ENCODE results near the gene GSX1. TPM values are rescaled to one million over a fixed set of nuclear protein-coding genes. Genes with fewer than 3 reads are reported as not detected.

GSX1 gene
- total and polyA plus RNA-seq, 2 donors (not counting 3 experiments of a cell fraction or from before 2014, with no cell fraction given), result not detected

GRCh38 chr13:27775943-27776342 lies 16.3 kb upstream of the GSX1 start:
- H3K4me3 ChIP-seq (replicated peaks in 1 of 3; ENCODE audit: insufficient read depth in 1 of 3, low read depth in 1 of 3, low read length in 3 of 3), result no peak overlapping the region

DNA sequence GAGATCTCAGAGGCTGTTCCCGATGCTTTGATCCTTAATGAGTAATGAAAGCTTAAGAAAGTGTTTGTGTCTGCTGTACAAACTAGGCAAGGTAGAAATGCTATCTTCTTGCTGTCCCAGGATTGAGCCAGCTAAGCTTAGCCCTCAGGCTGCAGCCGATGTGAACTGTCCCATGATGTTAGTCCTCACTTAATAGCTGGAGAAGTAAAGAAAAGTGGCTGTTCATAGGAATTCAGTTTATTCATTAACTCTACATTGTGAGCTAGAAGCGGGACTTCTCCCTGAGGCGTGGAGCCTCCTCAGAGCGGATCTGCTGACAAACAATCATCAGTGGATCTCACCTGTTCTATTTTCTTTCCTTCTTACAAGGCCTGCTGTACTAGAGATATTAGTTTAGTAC lies 10.1 kb upstream of the GSX1 start:
- CTCF ChIA-PET, result interaction anchor here (1.0 to 2.1 kb wide), 3 partner anchors 10 to 47 kb away, joined by 3 to 11 read pairs (median 4); no protein-coding TSS in a partner anchor

More at GRCh38 chr13:27775943-27776342, 16.3 kb upstream of the GSX1 start:
- TF ChIP-seq JUN (IDR thresholded peaks at IDR 0.05; ENCODE audit: borderline replicate concordance, insufficient read depth, insufficient read length, low read depth) (no peak), EZH2 (IDR thresholded peaks at IDR 0.05; ENCODE audit: borderline replicate concordance, low read depth, low read length, severe bottlenecking) (no peak), FOS (IDR thresholded peaks at IDR 0.05; ENCODE audit: borderline replicate concordance, insufficient read depth, low read length) (no peak), POLR2A (IDR thresholded peaks at IDR 0.05; ENCODE audit: low read depth, low read length) (no peak)
- TF ChIP-seq, protein P1, sequence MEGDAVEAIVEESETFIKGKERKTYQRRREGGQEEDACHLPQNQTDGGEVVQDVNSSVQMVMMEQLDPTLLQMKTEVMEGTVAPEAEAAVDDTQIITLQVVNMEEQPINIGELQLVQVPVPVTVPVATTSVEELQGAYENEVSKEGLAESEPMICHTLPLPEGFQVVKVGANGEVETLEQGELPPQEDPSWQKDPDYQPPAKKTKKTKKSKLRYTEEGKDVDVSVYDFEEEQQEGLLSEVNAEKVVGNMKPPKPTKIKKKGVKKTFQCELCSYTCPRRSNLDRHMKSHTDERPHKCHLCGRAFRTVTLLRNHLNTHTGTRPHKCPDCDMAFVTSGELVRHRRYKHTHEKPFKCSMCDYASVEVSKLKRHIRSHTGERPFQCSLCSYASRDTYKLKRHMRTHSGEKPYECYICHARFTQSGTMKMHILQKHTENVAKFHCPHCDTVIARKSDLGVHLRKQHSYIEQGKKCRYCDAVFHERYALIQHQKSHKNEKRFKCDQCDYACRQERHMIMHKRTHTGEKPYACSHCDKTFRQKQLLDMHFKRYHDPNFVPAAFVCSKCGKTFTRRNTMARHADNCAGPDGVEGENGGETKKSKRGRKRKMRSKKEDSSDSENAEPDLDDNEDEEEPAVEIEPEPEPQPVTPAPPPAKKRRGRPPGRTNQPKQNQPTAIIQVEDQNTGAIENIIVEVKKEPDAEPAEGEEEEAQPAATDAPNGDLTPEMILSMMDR (IDR thresholded peaks at IDR 0.05; ENCODE audit: extremely low read depth in 1 of 2, insufficient read depth in 1 of 2, low read depth in 1 of 2, low read length in 2 of 2), result no peak
- Histone ChIP-seq H3K4me2 (ENCODE audit: insufficient read depth, low read length) (no peak overlapping the region), H3K27me3 (ENCODE audit: control insufficient read depth in 2 of 2, insufficient read depth in 2 of 2, low read length in 2 of 2) (peaks cover 9 to 11% of the 10 kb centered on the region in 2 experiments), H3K4me1 (ENCODE audit: control insufficient read depth, extremely low read depth, insufficient read depth, low read length) (no peaks in the 10 kb centered on the region), H3K27ac (ENCODE audit: insufficient read depth, low read depth, low read length) (no peak overlapping the region), H3K36me3 (ENCODE audit: control insufficient read depth in 2 of 2, extremely low read depth in 1 of 2, insufficient read depth in 2 of 2, low read length in 2 of 2) (no peaks in the 10 kb centered on the region), H3K9ac (replicated peaks; ENCODE audit: extremely low read depth, insufficient read depth, low read length) (no peak overlapping the region), H3K9me3 (replicated peaks; ENCODE audit: control insufficient read depth, insufficient read depth, low read length) (no peaks in the 10 kb centered on the region), H4K20me1 (replicated peaks; ENCODE audit: control insufficient read depth, extremely low read depth, insufficient read depth, low read length) (no peaks in the 10 kb centered on the region), H3K79me2 (ENCODE audit: control insufficient read depth, insufficient read depth, low read length) (no peaks in the 10 kb centered on the region), H3K9me1 (replicated peaks; ENCODE audit: control insufficient read depth, extremely low read depth, insufficient read depth, low read length) (no peaks in the 10 kb centered on the region), H2AFZ (ENCODE audit: low read depth, low read length) (no peak overlapping the region)
- ChIA-PET CTCF (interaction anchor here (1.4 kb wide), 1 partner anchor 51 kb away, joined by 6 read pairs; no protein-coding TSS in a partner anchor), POLR2A (no interaction called here)
- DNase-seq (ENCODE audit: low read depth, low spot score) (no peak), FAIRE-seq (no peak)
- dilution Hi-C loops (cut with MboI; ENCODE audit: extremely low pct_ligation_motif_present, low sequenced_read_pairs), result no loop called here
- intact Hi-C loops (cut with micrococcal nuclease), result no loop called here
- no TSS peak for BruUV-seq (replicated peaks)

More for the DNA sequence above, 10.1 kb upstream of the GSX1 start:
- no peaks in the 10 kb centered on the region for H3K9me1 ChIP-seq (replicated peaks; ENCODE audit: control insufficient read depth, extremely low read depth, insufficient read depth, low read length)
- H3K9me3 ChIP-seq (replicated peaks; ENCODE audit: control insufficient read depth, insufficient read depth, low read length), result no peaks in the 10 kb centered on the region
- FAIRE-seq, result no peak
- no peak for DNase-seq (ENCODE audit: low read depth, low spot score)
- H3K4me1 ChIP-seq (ENCODE audit: control insufficient read depth, extremely low read depth, insufficient read depth, low read length), result no peaks in the 10 kb centered on the region
- POLR2A ChIA-PET, result no interaction called here
- no peaks in the 10 kb centered on the region for H4K20me1 ChIP-seq (replicated peaks; ENCODE audit: control insufficient read depth, extremely low read depth, insufficient read depth, low read length)
- dilution Hi-C loops (cut with MboI; ENCODE audit: extremely low pct_ligation_motif_present, low sequenced_read_pairs), result no loop called here
- BruUV-seq (replicated peaks), result no TSS peak
- no peak overlapping the region for H3K27ac ChIP-seq (ENCODE audit: insufficient read depth, low read depth, low read length)
- H3K4me2 ChIP-seq (ENCODE audit: insufficient read depth, low read length), result no peak overlapping the region
- no peak for TF ChIP-seq MYC (IDR thresholded peaks at IDR 0.05; ENCODE audit: low read depth, low read length)
- intact Hi-C loops (cut with micrococcal nuclease), result no loop called here
- H2AFZ ChIP-seq (ENCODE audit: low read depth, low read length), result no peak overlapping the region
- no peaks in the 10 kb centered on the region for H3K79me2 ChIP-seq (ENCODE audit: control insufficient read depth, insufficient read depth, low read length)
- H3K9ac ChIP-seq (replicated peaks; ENCODE audit: extremely low read depth, insufficient read depth, low read length), result no peak overlapping the region
- no peak overlapping the region for H3K4me3 ChIP-seq (replicated peaks in 1 of 3; ENCODE audit: insufficient read depth in 1 of 3, low read depth in 1 of 3, low read length in 3 of 3)
- H3K27me3 ChIP-seq (ENCODE audit: control insufficient read depth in 2 of 2, insufficient read depth in 2 of 2, low read length in 2 of 2), result peaks cover 14 to 22% of the 10 kb centered on the region in 2 experiments
- no peaks in the 10 kb centered on the region for H3K36me3 ChIP-seq (ENCODE audit: control insufficient read depth in 2 of 2, extremely low read depth in 1 of 2, insufficient read depth in 2 of 2, low read length in 2 of 2)

All from endothelial cell of umbilical vein (primary cell).